ENCODE data around the gene KCNMA1.

- TF ChIP-seq, protein P1, sequence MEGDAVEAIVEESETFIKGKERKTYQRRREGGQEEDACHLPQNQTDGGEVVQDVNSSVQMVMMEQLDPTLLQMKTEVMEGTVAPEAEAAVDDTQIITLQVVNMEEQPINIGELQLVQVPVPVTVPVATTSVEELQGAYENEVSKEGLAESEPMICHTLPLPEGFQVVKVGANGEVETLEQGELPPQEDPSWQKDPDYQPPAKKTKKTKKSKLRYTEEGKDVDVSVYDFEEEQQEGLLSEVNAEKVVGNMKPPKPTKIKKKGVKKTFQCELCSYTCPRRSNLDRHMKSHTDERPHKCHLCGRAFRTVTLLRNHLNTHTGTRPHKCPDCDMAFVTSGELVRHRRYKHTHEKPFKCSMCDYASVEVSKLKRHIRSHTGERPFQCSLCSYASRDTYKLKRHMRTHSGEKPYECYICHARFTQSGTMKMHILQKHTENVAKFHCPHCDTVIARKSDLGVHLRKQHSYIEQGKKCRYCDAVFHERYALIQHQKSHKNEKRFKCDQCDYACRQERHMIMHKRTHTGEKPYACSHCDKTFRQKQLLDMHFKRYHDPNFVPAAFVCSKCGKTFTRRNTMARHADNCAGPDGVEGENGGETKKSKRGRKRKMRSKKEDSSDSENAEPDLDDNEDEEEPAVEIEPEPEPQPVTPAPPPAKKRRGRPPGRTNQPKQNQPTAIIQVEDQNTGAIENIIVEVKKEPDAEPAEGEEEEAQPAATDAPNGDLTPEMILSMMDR (IDR thresholded peaks at IDR 0.05 in 4 of 5, conservative IDR thresholded peaks at IDR 0.05 in 1 of 5) = no peak
- TF ChIP-seq POLR2A (IDR thresholded peaks at IDR 0.05) = no peak
Observed at GRCh38 chr10:77146712-77147336, 490.8 kb downstream of the KCNMA1 start.
